ENCODE results near the gene FSTL4. TPM values are rescaled to one million over a fixed set of nuclear protein-coding genes. Genes with fewer than 3 reads are reported as not detected.

Gene FSTL4
- polyA plus RNA-seq, 1 of the 3 experiments (the other 2 are of a cell fraction): not detected

GRCh38 chr5:133613184-133613583, 843 bp upstream of the FSTL4 start:
- no peak for DNase-seq
- no peak overlapping the region for H3K27ac ChIP-seq (ENCODE audit: low read depth in 2 of 2, low read length in 1 of 2)
- TF ChIP-seq YY1 (IDR thresholded peaks at IDR 0.05; ENCODE audit: low read depth): no peak
- TF ChIP-seq MXI1 (IDR thresholded peaks at IDR 0.05; ENCODE audit: low read depth, low read length): no peak
- TF ChIP-seq, protein P1, sequence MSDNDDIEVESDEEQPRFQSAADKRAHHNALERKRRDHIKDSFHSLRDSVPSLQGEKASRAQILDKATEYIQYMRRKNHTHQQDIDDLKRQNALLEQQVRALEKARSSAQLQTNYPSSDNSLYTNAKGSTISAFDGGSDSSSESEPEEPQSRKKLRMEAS (IDR thresholded peaks at IDR 0.05; ENCODE audit: low read depth): no peak
- no peak for TF ChIP-seq EP300 (IDR thresholded peaks at IDR 0.05; ENCODE audit: borderline replicate concordance in 1 of 2, low read depth in 1 of 2, low read length in 1 of 2)
- no peak for TF ChIP-seq ZBTB33 (IDR thresholded peaks at IDR 0.05; ENCODE audit: borderline replicate concordance, low read depth)
- TF ChIP-seq RFX5 (IDR thresholded peaks at IDR 0.05; ENCODE audit: low read length): no peak
- TF ChIP-seq TAF1 (IDR thresholded peaks at IDR 0.05; ENCODE audit: borderline replicate concordance, low read depth, low read length): no peak
- no peak for TF ChIP-seq NRF1 (IDR thresholded peaks at IDR 0.05; ENCODE audit: low read depth, low read length)
- no peak for TF ChIP-seq FOXM1 (IDR thresholded peaks at IDR 0.05; ENCODE audit: low read depth)
- TF ChIP-seq RCOR1 (IDR thresholded peaks at IDR 0.05; ENCODE audit: low read length): no peak
- TF ChIP-seq, protein P2, sequence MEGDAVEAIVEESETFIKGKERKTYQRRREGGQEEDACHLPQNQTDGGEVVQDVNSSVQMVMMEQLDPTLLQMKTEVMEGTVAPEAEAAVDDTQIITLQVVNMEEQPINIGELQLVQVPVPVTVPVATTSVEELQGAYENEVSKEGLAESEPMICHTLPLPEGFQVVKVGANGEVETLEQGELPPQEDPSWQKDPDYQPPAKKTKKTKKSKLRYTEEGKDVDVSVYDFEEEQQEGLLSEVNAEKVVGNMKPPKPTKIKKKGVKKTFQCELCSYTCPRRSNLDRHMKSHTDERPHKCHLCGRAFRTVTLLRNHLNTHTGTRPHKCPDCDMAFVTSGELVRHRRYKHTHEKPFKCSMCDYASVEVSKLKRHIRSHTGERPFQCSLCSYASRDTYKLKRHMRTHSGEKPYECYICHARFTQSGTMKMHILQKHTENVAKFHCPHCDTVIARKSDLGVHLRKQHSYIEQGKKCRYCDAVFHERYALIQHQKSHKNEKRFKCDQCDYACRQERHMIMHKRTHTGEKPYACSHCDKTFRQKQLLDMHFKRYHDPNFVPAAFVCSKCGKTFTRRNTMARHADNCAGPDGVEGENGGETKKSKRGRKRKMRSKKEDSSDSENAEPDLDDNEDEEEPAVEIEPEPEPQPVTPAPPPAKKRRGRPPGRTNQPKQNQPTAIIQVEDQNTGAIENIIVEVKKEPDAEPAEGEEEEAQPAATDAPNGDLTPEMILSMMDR (IDR thresholded peaks at IDR 0.05): no peak
- TF ChIP-seq JUND (IDR thresholded peaks at IDR 0.05): no peak
- TF ChIP-seq MEF2A (IDR thresholded peaks at IDR 0.05; ENCODE audit: borderline replicate concordance, low read depth): no peak
- no peak for TF ChIP-seq ELF1 (IDR thresholded peaks at IDR 0.05)
- TF ChIP-seq GABPA (IDR thresholded peaks at IDR 0.05; ENCODE audit: low read depth): no peak
- TF ChIP-seq, protein P3, sequence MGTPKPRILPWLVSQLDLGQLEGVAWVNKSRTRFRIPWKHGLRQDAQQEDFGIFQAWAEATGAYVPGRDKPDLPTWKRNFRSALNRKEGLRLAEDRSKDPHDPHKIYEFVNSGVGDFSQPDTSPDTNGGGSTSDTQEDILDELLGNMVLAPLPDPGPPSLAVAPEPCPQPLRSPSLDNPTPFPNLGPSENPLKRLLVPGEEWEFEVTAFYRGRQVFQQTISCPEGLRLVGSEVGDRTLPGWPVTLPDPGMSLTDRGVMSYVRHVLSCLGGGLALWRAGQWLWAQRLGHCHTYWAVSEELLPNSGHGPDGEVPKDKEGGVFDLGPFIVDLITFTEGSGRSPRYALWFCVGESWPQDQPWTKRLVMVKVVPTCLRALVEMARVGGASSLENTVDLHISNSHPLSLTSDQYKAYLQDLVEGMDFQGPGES (IDR thresholded peaks at IDR 0.05; ENCODE audit: low read depth, low read length): no peak
- no peak for TF ChIP-seq TEAD4 (IDR thresholded peaks at IDR 0.05; ENCODE audit: borderline replicate concordance, insufficient read depth)
- TF ChIP-seq GATA2 (CRISPR knock-in tag; IDR thresholded peaks at IDR 0.05): no peak
- no peak for TF ChIP-seq CHD2 (IDR thresholded peaks at IDR 0.05; ENCODE audit: low read length, partially characterized antibody)
- no peak for TF ChIP-seq RAD21 (IDR thresholded peaks at IDR 0.05; ENCODE audit: low read length)
- peaks cover 37% of the 10 kb centered on the region for H3K27me3 ChIP-seq (ENCODE audit: insufficient read depth)
- H3K4me1 ChIP-seq (ENCODE audit: control insufficient read depth in 1 of 2, insufficient read depth in 2 of 2, low read depth in 1 of 2, low read length in 1 of 2): peaks cover 0 to 15% of the 10 kb centered on the region in 2 experiments; a peak in 1 of 4 replicates
- H3K9me3 ChIP-seq: no peaks in the 10 kb centered on the region
- H3K9me2 ChIP-seq: no peaks in the 10 kb centered on the region
- no peak overlapping the region for H3K9ac ChIP-seq
- H4K20me1 ChIP-seq (ENCODE audit: insufficient read depth): no peaks in the 10 kb centered on the region
- CTCF ChIA-PET: interaction anchor here (0.6 to 9.1 kb wide), 8 partner anchors 15 to 256 kb away, joined by 3 to 97 read pairs (median 3); no protein-coding TSS in a partner anchor
- no peak overlapping the region for H3K4me2 ChIP-seq
- H3K4me3 ChIP-seq (ENCODE audit: low read depth in 2 of 2, low read length in 1 of 2): no peak overlapping the region
- no peaks in the 10 kb centered on the region for H3F3A ChIP-seq (replicated peaks; ENCODE audit: insufficient read depth)
- no peaks in the 10 kb centered on the region for H3K79me2 ChIP-seq (ENCODE audit: insufficient read depth)
- POLR2A ChIA-PET: no interaction called here
- no peak overlapping the region for H2AFZ ChIP-seq (ENCODE audit: low read depth)
- no peaks in the 10 kb centered on the region for H3K36me3 ChIP-seq (replicated peaks in 1 of 2; ENCODE audit: control insufficient read depth in 1 of 2, insufficient read depth in 2 of 2, low read length in 1 of 2)
- 49% methylated on average over 5 of the region's 5 CpGs for WGBS (ENCODE audit: low lambda C conversion rate)

Data from SK-N-SH (cell line).